Measurements from ENCODE around the gene CFAP251. TPM values are rescaled to one million over a fixed set of nuclear protein-coding genes. Genes with fewer than 3 reads are reported as not detected.
"Not testable (repeated sequence)": the region's sequence is repeated elsewhere in the genome, so short reads cannot be mapped to it uniquely, and the experiment has no call there.

CFAP251 gene
- polyA plus RNA-seq, 1 experiment = 1.3 TPM

- DNase-seq (ENCODE audit: low read depth) = no peak
- POLR2A ChIA-PET = no interaction called here
- no peaks in the 10 kb centered on the region for H3K36me3 ChIP-seq (ENCODE audit: control insufficient read depth, insufficient read depth, low read length)
- no peak overlapping the region for H3K4me3 ChIP-seq (ENCODE audit: low read depth, low read length)
- H3K27me3 ChIP-seq (ENCODE audit: control insufficient read depth, insufficient read depth, low read length) = no peaks in the 10 kb centered on the region
- no peak for TF ChIP-seq CTCF (IDR thresholded peaks at IDR 0.05; ENCODE audit: insufficient read depth, low read depth, low read length)
- CTCF ChIA-PET = interaction anchor here (0.6 to 1.5 kb wide), 4 partner anchors 9 to 91 kb away, joined by 3 to 5 read pairs (median 3); no protein-coding TSS in a partner anchor
Observed at GRCh38 chr12:122032580-122032979, 114.2 kb downstream of the CFAP251 start.

GRCh38 chr12:122035292-122035691 is 116.9 kb downstream of the CFAP251 start:
- Histone ChIP-seq H3K27me3 (ENCODE audit: control insufficient read depth, insufficient read depth, low read length) (no peaks in the 10 kb centered on the region), H3K4me3 (ENCODE audit: low read depth, low read length) (no peak overlapping the region), H3K36me3 (ENCODE audit: control insufficient read depth, insufficient read depth, low read length) (no peaks in the 10 kb centered on the region)
- DNase-seq (ENCODE audit: low read depth) = no peak
- ChIA-PET CTCF (interaction anchor here (2.0 kb wide), 1 partner anchor 88 kb away, joined by 8 read pairs; no protein-coding TSS in a partner anchor), POLR2A (no interaction called here)
- TF ChIP-seq CTCF (IDR thresholded peaks at IDR 0.05; ENCODE audit: insufficient read depth, low read depth, low read length) = no peak

- H3K4me3 ChIP-seq (ENCODE audit: low read depth, low read length) = no peak overlapping the region
- no peak for DNase-seq (ENCODE audit: low read depth)
- ChIA-PET CTCF (interaction anchor here (1.4 to 2.0 kb wide), 2 partner anchors 87 to 155 kb away, joined by 4 to 8 read pairs; no protein-coding TSS in a partner anchor), POLR2A (no interaction called here)
- no peaks in the 10 kb centered on the region for H3K27me3 ChIP-seq (ENCODE audit: control insufficient read depth, insufficient read depth, low read length)
- no peaks in the 10 kb centered on the region for H3K36me3 ChIP-seq (ENCODE audit: control insufficient read depth, insufficient read depth, low read length)
- TF ChIP-seq CTCF (IDR thresholded peaks at IDR 0.05; ENCODE audit: insufficient read depth, low read depth, low read length) = no peak
Observed at GRCh38 chr12:122036153-122036552, 117.8 kb downstream of the CFAP251 start.

GRCh38 chr12:122040579-122041386 is 122.4 kb downstream of the CFAP251 start:
- TF ChIP-seq CTCF (IDR thresholded peaks at IDR 0.05; ENCODE audit: insufficient read depth, low read depth, low read length) = no peak
- H3K36me3 ChIP-seq (ENCODE audit: control insufficient read depth, insufficient read depth, low read length) = no peaks in the 10 kb centered on the region
- H3K4me3 ChIP-seq (ENCODE audit: low read depth, low read length) = no peak overlapping the region
- DNase-seq (ENCODE audit: low read depth) = no peak
- H3K27me3 ChIP-seq (ENCODE audit: control insufficient read depth, insufficient read depth, low read length) = no peaks in the 10 kb centered on the region
- ChIA-PET CTCF (interaction anchor here (1.4 to 1.9 kb wide), 4 partner anchors 9 to 18 kb away, joined by 3 to 5 read pairs (median 4); no protein-coding TSS in a partner anchor), POLR2A (no interaction called here)

GRCh38 chr12:122041458-122041857 is 123.1 kb downstream of the CFAP251 start:
- DNase-seq (ENCODE audit: low read depth); H3K27me3 ChIP-seq (ENCODE audit: control insufficient read depth, insufficient read depth, low read length); H3K4me3 ChIP-seq (ENCODE audit: low read depth, low read length); POLR2A ChIA-PET; H3K36me3 ChIP-seq (ENCODE audit: control insufficient read depth, insufficient read depth, low read length): not testable (repeated sequence)
- CTCF ChIA-PET = interaction anchor here (1.6 to 1.9 kb wide), 3 partner anchors 9 to 13 kb away, joined by 3 to 5 read pairs (median 5); no protein-coding TSS in a partner anchor

Measured in BJ (cell line).